Endodermal cell (in vitro differentiated cells): Measurements from ENCODE around the gene CAPN5. TPM values are rescaled to one million over a fixed set of nuclear protein-coding genes. Genes with fewer than 3 reads are reported as not detected.
"Not testable (repeated sequence)": the region's sequence is repeated elsewhere in the genome, so short reads cannot be mapped to it uniquely, and the experiment has no call there.

Experiments
- DNase-seq: peaks from one replicate; pipeline ENCODE4 v3.0.0-alpha.2; 2017
- H3K27ac ChIP-seq: 2 replicates; pipeline ENCODE4 v1.5.1; 2013; ENCODE audit warnings: mild to moderate bottlenecking, low read depth, low read length, moderate library complexity
- H3K27me3 ChIP-seq: 2 replicates; pipeline ENCODE4 v1.6.1; 2013; ENCODE audit warnings: mild to moderate bottlenecking, low read length, moderate library complexity; ENCODE audit not compliant: insufficient read depth, control insufficient read depth, poor library complexity, severe bottlenecking
- H3K36me3 ChIP-seq: 2 replicates; pipeline ENCODE4 v1.7.0; 2013; ENCODE audit warnings: mild to moderate bottlenecking, low read length, moderate library complexity; ENCODE audit not compliant: control insufficient read depth, insufficient read depth
- H3K4me1 ChIP-seq: one replicate; pipeline ENCODE4 v1.7.0; 2013; ENCODE audit warnings: low read length; ENCODE audit not compliant: control insufficient read depth, insufficient read depth
- H3K4me3 ChIP-seq: 2 replicates; pipeline ENCODE4 v1.5.1; 2013; ENCODE audit warnings: mild to moderate bottlenecking, low read length, moderate library complexity
- H3K9ac ChIP-seq: 2 replicates; pipeline ENCODE4 v1.6.1; 2013; ENCODE audit warnings: mild to moderate bottlenecking, low read length, moderate library complexity; ENCODE audit not compliant: poor library complexity, severe bottlenecking; ENCODE audit errors: extremely low read depth
- H3K9me3 ChIP-seq: 2 replicates; pipeline ENCODE4 v1.6.1; 2013; ENCODE audit warnings: mild to moderate bottlenecking, low read length, moderate library complexity; ENCODE audit not compliant: control insufficient read depth
- H3K27ac Mint-ChIP-seq: 2 replicates; pipeline ENCODE4 v1.8.0; 2020; ENCODE audit warnings: mixed read lengths
- H3K27me3 Mint-ChIP-seq: 2 replicates; pipeline ENCODE4 v1.8.0; 2021; ENCODE audit warnings: mild to moderate bottlenecking, mixed read lengths; ENCODE audit not compliant: insufficient read depth
- H3K36me3 Mint-ChIP-seq: 2 replicates; pipeline ENCODE4 v1.8.0; 2020; ENCODE audit warnings: low read depth, mixed read lengths
- H3K4me1 Mint-ChIP-seq: 2 replicates; pipeline ENCODE4 v1.8.0; 2020; ENCODE audit warnings: mixed read lengths
- H3K4me3 Mint-ChIP-seq: 2 replicates; pipeline ENCODE4 v1.8.0; 2020; ENCODE audit warnings: mild to moderate bottlenecking, moderate library complexity, mixed read lengths
- H3K9me3 Mint-ChIP-seq: 2 replicates; pipeline ENCODE4 v1.8.0; 2020; ENCODE audit warnings: mild to moderate bottlenecking, mixed read lengths
- CTCF ChIP-seq: fragments of 200-600 bp; sonication (generic); conservative IDR thresholded peaks from 2 replicates; pipeline ENCODE4 v1.5.0; 2021; ENCODE audit warnings: antibody characterized with exemption, mild to moderate bottlenecking
- WGBS, 2 experiments: methylation state at CpG; one replicate each; pipeline versions ENCODE4 v1.1.5 to v1.1.7; 2013; ENCODE audit warnings: missing lambda C conversion rate in 2 of 2, mixed read lengths in 1 of 2; ENCODE audit not compliant: insufficient coverage in 1 of 2, insufficient read length in 1 of 2; 5-methylcytosine and 5-hydroxymethylcytosine counted together
- total RNA-seq, 2 donors: library from RNA; stranded (reverse); fragmentation: NEBNext Ultra II Directional in 1 of 2; extraction: Animal tissue kit (Norgen Biotek cat#: 25700) in 1 of 2; gene quantifications; 2 replicates in 1 of 2; 3 replicates in 1 of 2; pipeline ENCODE4 v1.2.1, GENCODE V29; 2021

CAPN5 gene
- total RNA-seq, 2 donors from 2014 or later: 17.5 to 21.5 TPM

GRCh38 chr11:77094841-77095365, 28.1 kb downstream of the CAPN5 start:
- no peaks in the 10 kb centered on the region for H3K36me3 Mint-ChIP-seq
- Histone ChIP-seq H3K27me3 (no peaks in the 10 kb centered on the region), H3K9ac (no peak overlapping the region), H3K4me1 (no peaks in the 10 kb centered on the region), H3K4me3 (no peak overlapping the region), H3K9me3 (no peaks in the 10 kb centered on the region), H3K27ac (no peak overlapping the region), H3K36me3 (no peaks in the 10 kb centered on the region)
- no peaks in the 10 kb centered on the region for H3K27me3 Mint-ChIP-seq
- peak; percentile 19 for TF ChIP-seq CTCF
- peaks cover 6% of the 10 kb centered on the region for H3K9me3 Mint-ChIP-seq
- no peak overlapping the region for H3K27ac Mint-ChIP-seq
- H3K4me1 Mint-ChIP-seq: peaks cover 16% of the 10 kb centered on the region
- DNase-seq: no peak
- WGBS, 2 experiments: 92 to 97% methylated on average over 6 to 7 of the region's 7 CpGs
- H3K4me3 Mint-ChIP-seq: no peak overlapping the region

- H3K36me3 ChIP-seq: no peaks in the 10 kb centered on the region
- H3K27me3 ChIP-seq: no peaks in the 10 kb centered on the region
- H3K27me3 Mint-ChIP-seq: no peaks in the 10 kb centered on the region
- H3K27ac ChIP-seq: no peak overlapping the region
- H3K36me3 Mint-ChIP-seq: peaks cover 5% of the 10 kb centered on the region
- no peak for DNase-seq
- no peaks in the 10 kb centered on the region for H3K4me1 ChIP-seq
- H3K27ac Mint-ChIP-seq: no peak overlapping the region
- H3K9me3 ChIP-seq: no peaks in the 10 kb centered on the region
- H3K4me3 ChIP-seq: no peak overlapping the region
- peaks cover 15% of the 10 kb centered on the region for H3K9me3 Mint-ChIP-seq
- no peak for TF ChIP-seq CTCF
- peaks cover 15% of the 10 kb centered on the region for H3K4me1 Mint-ChIP-seq
- H3K9ac ChIP-seq: no peak overlapping the region
- no peak overlapping the region for H3K4me3 Mint-ChIP-seq
- 89 to 94% methylated on average over 15 to 21 of the region's 21 CpGs for WGBS, 2 experiments
These were observed 29.1 kb downstream of the CAPN5 start for GRCh38 chr11:77095551-77096490.

GRCh38 chr11:77096591-77097019, 29.8 kb downstream of the CAPN5 start:
- H3K4me1 ChIP-seq: no peaks in the 10 kb centered on the region
- no peak overlapping the region for H3K9ac ChIP-seq
- H3K4me1 Mint-ChIP-seq: peaks cover 12% of the 10 kb centered on the region
- no peak overlapping the region for H3K4me3 Mint-ChIP-seq
- WGBS, 2 experiments: 90 to 94% methylated on average over 2 to 8 of the region's 8 CpGs
- no peak for DNase-seq
- no peak for TF ChIP-seq CTCF
- H3K27me3 ChIP-seq: no peaks in the 10 kb centered on the region
- H3K27ac ChIP-seq: no peak overlapping the region
- H3K27me3 Mint-ChIP-seq: no peaks in the 10 kb centered on the region
- H3K4me3 ChIP-seq: no peak overlapping the region
- H3K9me3 Mint-ChIP-seq: peaks cover 19% of the 10 kb centered on the region
- H3K36me3 ChIP-seq: no peaks in the 10 kb centered on the region
- H3K27ac Mint-ChIP-seq: no peak overlapping the region
- peaks cover 9% of the 10 kb centered on the region for H3K36me3 Mint-ChIP-seq
- no peaks in the 10 kb centered on the region for H3K9me3 ChIP-seq

GRCh38 chr11:77097180-77097579, 30.4 kb downstream of the CAPN5 start:
- not testable (repeated sequence) for H3K27me3 Mint-ChIP-seq, H3K36me3 Mint-ChIP-seq, H3K4me1 ChIP-seq, H3K27ac Mint-ChIP-seq, H3K9me3 ChIP-seq, H3K27ac ChIP-seq, H3K4me3 Mint-ChIP-seq, H3K27me3 ChIP-seq, DNase-seq, H3K9ac ChIP-seq, H3K4me3 ChIP-seq, H3K36me3 ChIP-seq
- H3K4me1 Mint-ChIP-seq: peaks cover 12% of the 10 kb centered on the region
- H3K9me3 Mint-ChIP-seq: peaks cover 19% of the 10 kb centered on the region
- WGBS, 2 experiments: 91 to 96% methylated on average over 2 to 4 of the region's 4 CpGs
